LNCAP (cell line): ENCODE measurements around the gene RSRC1.

Source experiments
- CTCF ChIP-seq: fragments of 450-650 bp; IDR thresholded peaks from 2 replicates; pipeline ENCODE4 v1.5.1; 2017; ENCODE audit warnings: mild to moderate bottlenecking

Gene RSRC1

GRCh38 chr3:158314426-158315357, 204.8 kb downstream of the RSRC1 start:
- TF ChIP-seq CTCF, result no peak

GRCh38 chr3:158330870-158331269, 221.0 kb downstream of the RSRC1 start:
- TF ChIP-seq CTCF, result no peak

GRCh38 chr3:158333736-158334135, 223.8 kb downstream of the RSRC1 start:
- TF ChIP-seq CTCF, result no peak

GRCh38 chr3:158337110-158337509, 227.2 kb downstream of the RSRC1 start:
- no peak for TF ChIP-seq CTCF

- no peak for TF ChIP-seq CTCF
Observed at GRCh38 chr3:158339638-158340037, 229.7 kb downstream of the RSRC1 start.

GRCh38 chr3:158347966-158348365, 238.1 kb downstream of the RSRC1 start:
- no peak for TF ChIP-seq CTCF

- no peak for TF ChIP-seq CTCF
Observed at GRCh38 chr3:158350971-158351370, 241.1 kb downstream of the RSRC1 start.

GRCh38 chr3:158352551-158352950, 242.7 kb downstream of the RSRC1 start:
- TF ChIP-seq CTCF, result no peak
